GM18508 (cell line): Measurements from ENCODE around the gene RPP25L.

Source experiments
- ATAC-seq: cut with Tn5 transposase; IDR thresholded peaks from one replicate; pipeline ENCODE4 v1.9.1; 2021; ENCODE audit warnings: moderate number of reproducible peaks; ENCODE audit not compliant: insufficient read depth, unreplicated experiment

The RPP25L gene

DNA sequence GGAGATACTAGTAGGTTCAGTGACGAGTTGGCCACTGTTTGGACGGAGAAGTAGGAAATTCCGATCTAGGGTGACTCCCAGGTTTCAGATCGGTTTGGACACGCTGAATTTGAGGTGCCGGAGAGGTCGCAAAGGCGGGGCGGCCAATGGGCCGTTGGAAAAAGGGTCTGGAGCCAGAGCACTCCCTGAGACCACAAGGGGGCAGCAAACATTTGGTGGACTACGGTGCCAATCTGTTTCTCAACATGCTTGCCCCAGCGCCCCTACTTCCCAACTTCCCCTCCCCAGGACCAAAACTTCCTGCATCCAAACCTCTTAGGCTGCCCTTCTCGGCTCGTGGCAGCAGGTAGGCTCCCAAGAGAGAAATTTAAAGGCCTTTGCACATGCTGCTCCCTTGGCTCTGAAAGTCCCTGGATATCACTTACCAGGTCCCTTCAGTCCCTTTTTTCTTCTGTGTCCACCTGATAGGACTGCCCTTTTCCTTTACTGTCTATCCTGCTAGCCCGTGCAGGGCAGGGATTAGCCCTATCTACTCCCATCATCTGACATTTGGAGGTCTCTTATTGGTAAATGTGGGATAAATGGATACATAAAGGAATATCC is 992 bp upstream of the RPP25L start:
- no peak for ATAC-seq

DNA sequence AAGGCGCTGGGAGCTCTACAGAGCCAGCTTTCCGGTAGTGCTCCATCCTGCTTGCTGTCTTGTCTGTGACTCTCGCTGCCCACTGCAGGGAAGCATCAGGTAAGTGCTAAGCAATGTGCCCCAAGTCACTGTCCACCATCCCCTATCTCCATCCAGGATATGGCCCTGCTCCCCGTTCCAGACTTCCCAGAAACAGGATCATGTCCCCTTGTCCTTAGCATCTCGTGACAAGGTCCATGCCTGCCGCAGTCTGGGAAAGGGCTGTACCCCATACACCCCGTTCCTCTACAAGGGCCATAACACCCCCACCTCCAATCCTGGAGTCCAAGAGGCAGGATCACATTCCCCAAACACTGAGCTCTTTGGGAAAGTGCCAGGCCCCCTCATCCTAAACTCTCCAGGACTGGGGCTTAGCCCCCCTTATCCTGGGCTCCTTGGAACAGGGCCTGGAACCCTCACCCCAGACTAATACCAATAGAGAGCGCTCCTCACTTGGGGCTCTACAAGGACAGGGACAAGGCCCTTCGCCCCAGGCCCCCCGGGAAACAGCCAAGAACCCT is 566 bp downstream of the RPP25L start:
- ATAC-seq, result no peak

DNA sequence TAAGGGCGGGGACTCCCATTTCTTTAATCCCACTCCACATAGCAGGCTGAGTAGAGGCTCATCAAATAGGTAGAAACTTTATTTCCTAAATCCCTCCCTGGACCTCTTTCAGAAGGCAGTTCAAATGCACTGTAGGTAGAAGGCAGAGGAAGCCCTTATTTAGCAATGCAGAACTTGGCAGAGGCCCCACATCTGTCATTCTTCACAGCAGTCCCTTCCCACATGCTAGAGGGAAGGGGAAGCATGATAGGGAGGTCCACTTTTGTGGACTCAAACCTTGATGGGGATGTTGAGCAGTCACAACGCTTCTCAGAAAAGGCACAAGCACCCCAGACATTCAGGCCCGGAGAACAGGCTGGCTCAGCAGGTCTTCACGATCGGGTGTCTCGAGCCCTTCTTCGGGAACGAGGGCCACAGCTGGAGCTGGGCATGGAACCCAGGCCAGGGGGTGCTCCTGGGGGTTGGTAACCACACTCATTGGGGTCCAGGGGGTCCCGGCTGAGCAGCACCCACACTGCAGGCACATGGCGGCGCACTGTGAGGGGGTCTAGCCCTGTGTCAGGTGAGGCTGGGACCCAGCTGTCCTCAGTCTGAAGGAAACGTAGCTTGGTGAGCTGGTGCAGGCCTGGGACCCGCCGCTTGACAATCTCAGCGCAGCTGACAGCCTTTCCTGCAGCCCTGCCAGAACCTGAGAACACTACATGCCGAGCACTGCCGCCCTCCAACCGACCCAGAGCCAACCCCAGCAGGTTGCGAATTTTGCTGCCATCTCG is 1.3 kb downstream of the RPP25L start:
- no peak for ATAC-seq

DNA sequence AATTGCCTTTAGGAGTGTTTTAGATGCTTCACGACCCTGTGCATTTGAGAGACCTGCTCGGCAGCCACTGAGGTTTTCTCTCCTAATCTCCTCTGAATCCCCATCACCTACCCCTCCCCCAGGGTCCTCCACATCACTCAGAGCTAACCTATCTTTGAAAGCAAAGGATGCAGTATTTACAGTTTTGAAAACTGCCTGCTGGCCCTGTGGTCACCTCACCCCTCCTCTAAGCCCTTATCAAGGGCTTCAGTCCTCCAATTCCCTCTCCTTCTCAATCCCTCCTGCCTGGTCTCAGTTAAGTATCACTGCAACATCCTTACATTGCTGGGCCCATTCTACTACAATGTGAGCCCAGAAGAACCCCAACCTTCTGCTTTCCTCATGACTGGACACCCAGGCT is 4.6 kb downstream of the RPP25L start:
- no peak for ATAC-seq

DNA sequence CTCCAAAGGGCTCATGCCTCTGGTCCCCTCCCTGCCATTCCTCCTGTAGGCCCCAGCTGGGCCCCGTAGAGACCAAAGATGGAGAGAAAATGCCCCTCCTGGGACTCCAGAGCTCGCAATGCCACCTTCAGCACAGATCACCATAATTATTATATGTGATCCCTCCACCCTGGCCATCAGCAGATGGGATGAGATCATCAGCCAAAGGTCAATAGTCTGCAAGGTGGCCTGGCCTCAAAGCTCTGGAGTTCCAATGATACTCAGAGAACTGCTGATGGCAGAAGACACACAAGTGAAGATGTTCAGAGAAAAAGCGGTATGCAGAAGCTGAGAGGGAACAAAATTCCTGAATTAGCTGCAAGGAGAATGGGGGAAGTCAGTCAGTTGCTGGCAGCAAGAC is 5.0 kb downstream of the RPP25L start:
- ATAC-seq, result no peak

DNA sequence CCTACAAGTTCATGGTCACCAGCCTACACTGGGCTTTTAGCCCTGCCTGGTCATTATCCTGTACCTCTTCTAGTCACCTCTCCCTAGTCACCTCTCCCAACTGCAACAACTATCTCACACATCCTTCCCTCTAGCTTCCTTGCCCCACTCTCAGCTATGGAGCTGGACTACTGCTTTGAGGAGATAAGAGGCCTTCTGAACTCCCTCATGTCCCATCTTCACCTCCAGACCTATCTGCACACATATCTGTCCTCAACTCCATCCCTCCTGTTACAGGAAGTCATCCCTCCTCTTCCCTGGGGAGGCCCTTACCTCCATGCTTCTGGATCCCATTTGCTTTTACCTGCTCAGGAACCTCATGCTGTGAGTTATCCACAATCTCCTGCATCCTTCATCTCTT is 5.7 kb downstream of the RPP25L start:
- ATAC-seq, result no peak

DNA sequence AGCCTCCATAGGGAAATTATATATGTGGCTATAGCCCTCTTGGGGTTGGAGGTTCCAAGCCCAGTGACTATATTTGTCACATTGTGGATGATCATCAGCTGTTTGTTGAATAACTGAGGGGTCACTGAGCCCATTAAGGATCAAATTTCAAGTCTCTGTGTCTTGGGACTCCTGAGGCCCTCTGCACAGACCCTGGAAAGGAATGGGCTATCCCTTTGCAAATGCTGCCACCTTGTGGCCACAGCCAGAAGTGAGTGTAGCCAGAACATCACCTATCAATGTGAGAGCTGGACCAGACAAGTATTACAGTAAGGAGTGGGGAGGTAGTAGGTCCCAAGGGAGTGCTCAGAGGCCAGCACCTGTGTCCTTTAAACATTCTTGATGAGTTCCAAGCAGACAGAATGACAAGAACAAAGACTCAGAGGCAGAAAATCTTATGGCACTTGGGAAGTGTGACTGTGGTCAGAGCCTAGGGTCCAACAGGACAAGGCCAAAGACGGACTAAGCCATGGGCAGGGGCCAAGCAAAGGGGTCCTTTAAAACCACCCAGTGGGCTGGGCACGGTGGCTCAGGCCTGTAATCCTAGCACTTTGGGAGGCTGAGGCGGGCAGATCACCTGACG is 8.2 kb downstream of the RPP25L start:
- ATAC-seq, result no peak

DNA sequence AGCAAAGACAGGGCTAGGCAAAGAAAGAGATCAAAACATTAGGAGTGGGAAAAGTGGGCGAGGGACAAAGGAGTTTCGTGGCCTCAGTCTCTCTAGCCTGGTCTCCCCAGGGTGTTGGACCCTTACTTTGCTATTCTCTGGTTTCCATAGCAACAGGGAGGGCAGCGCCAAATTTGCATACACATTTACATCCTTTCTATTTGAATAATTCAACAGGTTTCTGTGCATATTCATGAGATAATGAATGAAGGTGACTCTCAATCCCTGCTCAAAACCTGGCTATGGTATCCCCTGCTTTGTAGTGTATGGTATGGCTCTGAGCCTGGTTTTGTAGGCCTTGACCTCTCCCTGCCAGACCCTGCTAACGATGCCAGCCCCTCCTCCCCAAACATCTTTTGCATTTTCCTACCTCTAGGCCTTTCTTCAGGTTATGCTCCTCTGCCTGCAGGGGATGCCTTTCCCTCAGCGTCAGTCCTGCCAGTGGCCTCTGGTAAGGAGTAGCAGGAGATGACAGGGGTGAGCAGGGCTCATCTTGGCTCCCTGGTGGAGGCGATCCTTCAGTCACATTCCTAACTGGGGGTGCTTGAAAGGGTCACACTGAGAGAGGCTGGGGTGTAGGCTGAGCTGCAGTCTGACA is 9.8 kb downstream of the RPP25L start:
- no peak for ATAC-seq

DNA sequence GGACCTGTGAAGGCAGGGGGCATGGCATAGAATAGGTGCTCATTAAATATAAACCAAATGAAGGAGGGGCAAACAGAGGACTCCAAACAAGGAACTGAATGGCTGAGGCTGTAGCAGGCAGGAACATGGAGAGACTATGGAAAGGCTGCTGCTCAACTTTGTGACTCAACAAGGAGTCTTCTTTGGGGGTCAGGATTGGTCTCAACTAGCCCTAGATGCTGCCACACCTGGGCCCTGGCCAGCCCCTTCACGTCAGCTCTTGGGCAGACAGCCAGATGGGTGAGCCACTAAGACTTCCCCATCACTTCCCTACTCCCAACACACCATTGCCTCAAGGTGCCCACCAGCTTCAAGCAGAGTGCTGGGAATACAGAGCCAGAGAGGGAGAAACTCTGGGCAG is 11.0 kb downstream of the RPP25L start:
- no peak for ATAC-seq

DNA sequence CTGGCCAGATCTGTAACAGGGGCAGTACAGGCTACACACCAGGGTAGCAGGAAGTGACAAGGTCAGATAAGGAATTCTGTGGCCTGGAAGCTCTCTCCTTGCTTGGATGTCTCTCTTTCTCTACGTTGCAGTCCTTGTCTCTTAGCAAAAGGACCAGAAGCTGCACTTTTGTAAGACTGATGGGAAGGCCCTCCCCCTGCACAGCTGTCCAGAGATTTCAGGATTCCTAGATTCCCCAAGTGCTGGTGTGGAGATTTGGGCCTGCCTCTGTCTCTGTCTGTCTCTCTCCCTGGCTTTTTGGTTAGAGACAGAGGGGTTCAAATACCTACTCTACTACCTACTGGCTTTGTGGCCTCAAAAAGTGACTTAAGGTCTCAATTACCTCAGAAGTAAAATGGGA is 12.4 kb downstream of the RPP25L start:
- ATAC-seq, result no peak

DNA sequence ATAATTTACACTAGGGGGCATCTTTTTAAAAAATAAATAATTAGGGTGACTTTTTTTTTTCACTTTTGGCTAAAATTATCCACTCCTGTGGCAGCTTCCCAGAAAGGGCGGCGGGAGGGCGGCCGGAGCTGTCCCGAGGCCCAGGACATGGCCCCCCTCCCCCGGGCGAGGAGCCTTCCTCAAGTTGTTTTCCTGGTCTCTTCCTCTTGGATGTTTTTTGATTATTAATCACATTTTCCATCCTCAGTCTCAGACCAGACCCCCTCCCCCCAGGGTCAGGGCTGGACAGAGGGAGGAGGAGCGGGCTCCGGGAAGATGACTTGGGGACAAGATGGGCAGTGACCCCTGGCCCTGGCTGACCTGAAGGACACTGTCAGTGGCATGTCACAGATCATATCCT is 17.7 kb downstream of the RPP25L start:
- no peak for ATAC-seq

DNA sequence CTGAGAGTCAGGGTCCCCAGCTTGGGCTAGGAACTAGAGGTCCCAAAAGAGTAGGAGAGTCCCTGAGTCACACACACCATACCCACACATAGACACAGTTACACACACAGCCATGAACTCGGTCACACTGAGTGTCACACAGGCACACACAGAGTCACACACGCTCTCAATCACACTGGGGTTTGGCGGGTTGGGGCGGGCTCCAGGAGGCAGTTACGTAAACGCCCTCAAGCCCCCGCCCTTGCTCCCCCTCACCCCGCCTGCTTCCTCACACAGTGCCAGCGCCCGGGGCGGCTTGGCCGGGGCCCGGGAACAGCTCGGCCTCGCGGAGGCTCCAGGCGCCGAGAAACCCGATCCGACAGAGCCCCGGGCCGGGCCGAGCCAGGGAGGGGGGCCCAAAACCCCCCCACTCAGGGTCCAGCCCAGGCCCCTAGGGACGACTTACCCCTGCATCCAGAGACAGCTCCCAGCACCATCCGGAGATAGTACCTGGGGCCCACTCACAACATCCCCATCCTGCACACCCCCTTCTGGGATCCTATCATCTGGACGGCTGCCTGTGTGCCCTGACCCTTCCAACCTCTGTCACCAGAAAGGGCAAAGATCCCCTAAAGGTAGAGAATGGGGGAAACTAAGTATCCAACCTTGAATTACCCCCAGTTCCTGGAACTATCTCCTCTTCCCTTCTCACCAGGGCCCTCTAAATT is 18.8 kb downstream of the RPP25L start:
- no peak for ATAC-seq

DNA sequence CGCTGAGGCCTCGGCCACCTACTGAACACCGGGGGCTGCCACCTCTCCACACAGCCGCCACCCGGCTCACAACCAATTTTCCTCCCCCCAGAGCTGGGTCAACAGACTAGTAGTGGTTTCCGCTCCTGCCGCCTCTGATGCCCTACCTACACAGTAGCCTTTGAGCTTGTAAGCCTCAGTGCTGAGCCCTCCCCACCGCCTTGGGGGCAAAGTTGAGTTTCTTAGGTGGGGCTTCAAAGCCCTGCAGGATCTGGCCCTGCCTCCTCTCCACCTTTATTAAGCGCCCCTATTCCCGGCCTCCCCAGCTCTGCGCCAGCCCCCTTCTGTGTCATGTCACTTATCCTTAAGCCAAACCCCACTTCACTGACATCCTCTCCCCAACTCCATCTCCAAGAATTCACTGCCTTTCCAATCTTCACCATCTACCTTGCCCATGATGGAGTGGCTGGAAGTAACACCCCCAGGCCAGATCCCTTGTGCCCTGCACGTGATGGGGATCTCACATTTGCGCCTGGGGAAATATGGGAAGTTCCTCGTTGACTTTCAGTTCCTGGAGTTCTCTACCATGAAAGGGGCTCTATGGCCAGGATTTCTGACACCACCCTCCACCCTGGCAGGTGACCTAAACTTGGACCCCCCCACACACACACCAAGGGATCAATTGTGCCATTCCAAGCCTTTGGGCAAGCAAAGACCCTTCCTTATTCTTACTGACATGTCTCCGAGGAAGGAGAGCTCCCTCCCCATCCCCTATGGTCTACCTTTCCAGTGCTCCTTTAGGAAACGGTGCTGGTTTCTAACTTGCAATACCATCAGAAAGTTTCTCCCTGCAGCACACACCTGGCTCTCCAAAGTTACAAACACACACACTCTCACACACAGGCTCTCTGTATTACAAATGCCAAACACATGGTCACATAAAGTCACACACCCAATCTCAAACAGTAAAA is 19.7 kb downstream of the RPP25L start:
- ATAC-seq, result no peak

DNA sequence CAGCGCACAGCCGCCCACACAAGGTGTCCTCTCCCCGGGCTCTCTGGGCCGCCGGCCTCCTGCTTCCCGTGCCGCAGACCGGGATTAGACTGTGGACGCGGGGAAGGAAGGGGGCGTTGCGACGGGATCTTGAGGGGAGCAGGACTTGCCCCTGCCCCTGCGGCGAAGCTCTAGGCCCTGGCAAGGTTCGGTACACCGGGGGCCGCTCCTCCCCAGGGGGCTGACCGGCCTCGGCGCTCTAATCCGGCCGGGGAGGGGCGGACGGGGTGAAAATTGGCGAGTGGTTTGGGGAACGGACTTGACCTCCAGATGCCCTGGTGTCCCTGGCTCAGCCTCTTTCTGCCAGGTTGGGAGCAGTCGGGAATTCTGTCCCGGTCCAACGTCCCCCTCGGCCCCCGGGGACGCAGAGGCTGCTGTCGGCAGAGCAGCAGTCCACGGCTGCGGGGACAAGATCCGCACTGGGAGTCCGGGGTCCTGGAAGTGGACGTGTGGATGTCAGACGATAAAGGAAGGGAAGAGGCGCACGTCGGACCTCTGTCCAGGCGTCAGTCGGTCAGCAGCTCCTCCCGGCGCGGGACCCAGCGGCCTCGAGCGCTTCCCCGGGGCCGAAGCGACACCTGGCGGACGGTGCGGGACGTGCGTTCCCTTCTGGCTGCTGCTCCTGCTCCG is 20.5 kb downstream of the RPP25L start:
- no peak for ATAC-seq

DNA sequence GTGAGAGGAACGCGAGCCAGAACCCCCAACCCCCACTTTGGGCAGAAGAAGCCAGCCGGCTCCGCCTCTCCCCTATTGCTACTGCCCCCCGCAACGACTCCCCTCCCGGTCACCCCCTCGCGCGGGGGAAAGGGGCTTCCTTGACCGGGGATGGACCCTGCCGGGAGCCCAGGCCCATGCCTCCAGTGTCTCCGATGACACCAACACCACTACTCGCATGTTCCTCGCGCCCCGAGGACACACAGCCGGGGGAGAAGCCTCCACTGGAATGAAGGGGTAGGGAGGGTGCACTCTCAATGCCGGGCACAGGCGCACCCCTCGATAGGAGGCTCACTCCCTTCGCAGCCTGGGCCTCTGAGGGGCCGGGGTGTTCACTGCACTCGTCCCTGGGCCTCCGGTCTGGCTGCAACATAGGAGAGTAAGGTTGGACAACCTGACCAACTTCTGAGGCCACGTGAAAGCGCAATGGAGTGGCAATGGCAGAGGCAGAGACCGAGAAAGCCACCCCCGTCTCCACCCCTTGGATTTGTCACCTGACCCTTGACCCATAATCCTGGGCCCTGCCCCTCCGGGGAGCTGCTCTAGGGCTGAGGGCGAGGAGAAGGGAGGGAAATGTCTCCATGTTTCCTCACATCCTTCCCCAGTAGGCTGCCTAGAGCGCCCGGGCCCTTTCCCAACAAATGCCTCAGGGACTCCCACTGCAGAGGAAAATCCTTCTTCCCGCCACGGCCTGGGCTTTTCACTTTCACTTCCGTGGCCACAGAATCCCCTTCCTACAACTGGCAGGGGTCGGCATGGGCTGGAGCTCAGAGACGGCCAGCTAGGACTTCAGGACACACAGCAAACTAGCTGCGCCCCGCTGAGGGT is 21.3 kb downstream of the RPP25L start:
- no peak for ATAC-seq

DNA sequence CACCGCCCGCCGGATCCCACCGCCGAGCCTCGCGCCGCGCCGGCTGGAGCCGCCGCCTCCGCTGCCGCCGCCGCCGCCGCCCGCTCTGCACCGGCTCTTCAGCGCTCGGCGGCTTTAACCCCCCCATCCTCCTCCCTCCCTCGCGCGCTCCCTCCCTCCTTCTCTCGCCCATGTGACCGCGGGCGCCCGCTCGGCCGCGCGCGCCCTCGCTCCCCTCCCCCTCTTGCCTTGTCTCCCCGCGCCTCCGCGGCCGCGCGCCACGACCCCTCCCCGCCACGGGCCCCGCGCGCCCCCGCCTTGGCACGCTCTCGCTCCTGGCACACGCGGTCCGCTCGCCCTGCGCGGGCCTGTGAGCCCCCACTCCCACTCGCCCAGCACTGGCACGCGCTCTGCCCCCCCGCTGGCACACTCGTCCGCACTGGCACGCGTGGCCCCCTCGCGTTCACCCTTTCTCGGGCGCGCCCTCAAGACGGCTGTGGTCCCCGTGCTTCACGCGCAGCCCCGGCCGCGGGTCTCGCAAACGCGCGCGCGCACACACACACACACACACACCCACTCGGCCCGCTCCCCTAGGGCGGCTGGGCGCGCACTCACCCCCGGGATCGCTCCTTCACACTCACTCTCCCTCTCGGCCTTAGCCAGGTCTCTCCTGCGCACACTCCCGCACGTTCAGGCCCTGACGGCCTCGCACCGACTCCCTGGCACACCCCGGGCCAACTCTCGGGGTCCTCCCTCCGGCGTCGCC is 22.1 kb downstream of the RPP25L start, which contains the start of gene CNTFR:
CNTFR (minus strand) TSS at position 89 of the 745 bp plus-strand sequence. CDS start 20,743 bp downstream, outside the sequence.
- ATAC-seq, result no peak
